K562 (cell line): ENCODE measurements around the gene NHLH2. TPM values are rescaled to one million over a fixed set of nuclear protein-coding genes. Genes with fewer than 3 reads are reported as not detected.
A peak's percentile ranks its signal among the peaks of the same experiment; 100 is the strongest.

ENCODE experiments used
- ATAC-seq: fragments of 200-7000 bp; cut with Tn5 transposase; 3 replicates; pipeline ENCODE4 v1.9.1; 2020; ENCODE audit warnings: moderate library complexity
- BruUV-seq: library from RNA; stranded (reverse); fragments of 400-500 nt; replicated peaks from 2 replicates; lab custom pipeline; 2021; lab: Mats Ljungman, UMichigan
- CTCF ChIA-PET: fragments of 300-600 bp; formaldehyde crosslinking; extraction: SDS; loops from one replicate; lab custom pipeline; 2021; ENCODE audit warnings: low intra/inter-chr PET ratio; lab: Yijun Ruan, JAX
- POLR2A ChIA-PET: fragments of 300-600, 350-650 bp; sonication (Branson Sonifier 250); formaldehyde crosslinking; extraction: SDS; loops from one replicate; lab custom pipeline; 2021; ENCODE audit warnings: antibody characterized with exemption, inconsistent platforms; lab: Yijun Ruan, JAX
- DNase-seq, 4 experiments: peaks; one replicate each; pipeline versions ENCODE4 v3.0.0 to v3.0.0-alpha.2; 2011 to 2018; ENCODE audit warnings: low spot score in 3 of 4, mixed read lengths in 3 of 4; ENCODE audit errors: extremely low read depth in 1 of 4
- FAIRE-seq: peaks from 2 replicates; lab custom pipeline; 2011; peaks lifted over from hg19 to GRCh38; lab: Jason Lieb, UNC
- H2AFZ ChIP-seq: 2 replicates; pipeline ENCODE4 v1.6.0; 2011; ENCODE audit warnings: low read depth, low read length, control low read depth, inconsistent platforms
- H3K27ac ChIP-seq: fragments of 200-600 bp; 3 replicates; pipeline ENCODE4 v1.8.0; 2011; ENCODE audit warnings: low read depth, mild to moderate bottlenecking, control low read depth, inconsistent platforms, low read length, moderate library complexity, mixed read lengths; ENCODE audit errors: extremely low read depth
- H3K27me3 ChIP-seq, 2 experiments: fragments of 300-600 bp in 1 of 2; 2 replicates in 1 of 2; 3 replicates in 1 of 2; pipeline versions ENCODE4 v1.6.0 to v1.8.0; 2011; ENCODE audit warnings: inconsistent platforms in 2 of 2, low read length in 2 of 2, mild to moderate bottlenecking in 1 of 2, mixed read lengths in 1 of 2, moderate library complexity in 1 of 2; ENCODE audit not compliant: control insufficient read depth in 2 of 2, insufficient read depth in 2 of 2
- H3K36me3 ChIP-seq: fragments of 300-600 bp; 3 replicates; pipeline ENCODE4 v1.8.0; 2011; ENCODE audit warnings: mild to moderate bottlenecking, low read length, inconsistent platforms; ENCODE audit not compliant: control insufficient read depth, insufficient read depth
- H3K4me1 ChIP-seq, 2 experiments: fragments of 200-600 bp in 1 of 2; replicated peaks in 1 of 2; 2 replicates in 1 of 2; 3 replicates in 1 of 2; pipeline versions ENCODE4 v1.5.1 to v1.8.0; 2011; ENCODE audit warnings: inconsistent platforms in 2 of 2, low read length in 2 of 2, mild to moderate bottlenecking in 1 of 2, mixed read lengths in 1 of 2, moderate library complexity in 1 of 2; ENCODE audit not compliant: control insufficient read depth in 2 of 2, insufficient read depth in 2 of 2
- H3K4me2 ChIP-seq: 2 replicates; pipeline ENCODE4 v1.6.1; 2011; ENCODE audit warnings: low read length, control low read depth, inconsistent platforms, mixed read lengths; ENCODE audit not compliant: insufficient read depth
- H3K4me3 ChIP-seq: fragments of 200-600 bp; sonication (generic), shearing (Covaris generic); 2 replicates; pipeline ENCODE4 v1.5.1; 2016; ENCODE audit warnings: control low read depth, inconsistent platforms
- H3K79me2 ChIP-seq: fragments of 200-600 bp; 3 replicates; pipeline ENCODE4 v1.8.0; 2011; ENCODE audit warnings: low read length, inconsistent platforms; ENCODE audit not compliant: control insufficient read depth, insufficient read depth
- H3K9ac ChIP-seq, 2 experiments: 2 replicates each; pipeline versions ENCODE4 v1.6.0 to v1.6.1; 2011; ENCODE audit warnings: low read depth in 2 of 2, low read length in 2 of 2, control low read depth in 1 of 2, inconsistent platforms in 1 of 2, mild to moderate bottlenecking in 1 of 2, mixed read lengths in 1 of 2; ENCODE audit not compliant: insufficient read depth in 1 of 2
- H3K9me1 ChIP-seq: one replicate; pipeline ENCODE4 v1.6.0; 2011; ENCODE audit warnings: inconsistent platforms, mild to moderate bottlenecking, low read length, moderate library complexity; ENCODE audit not compliant: control insufficient read depth, insufficient read depth
- H3K9me3 ChIP-seq: replicated peaks from 2 replicates; pipeline ENCODE4 v1.5.1; 2011; ENCODE audit warnings: low read depth, low read length, inconsistent platforms; ENCODE audit not compliant: control insufficient read depth, insufficient read depth
- H4K20me1 ChIP-seq: replicated peaks from 2 replicates; pipeline ENCODE4 v1.6.1; 2011; ENCODE audit warnings: low read length, inconsistent platforms, mixed read lengths; ENCODE audit not compliant: control insufficient read depth, insufficient read depth
- KAT2B ChIP-seq: IDR thresholded peaks from one replicate; pipeline ENCODE4 v1.6.1; 2012; ENCODE audit warnings: low read depth, mild to moderate bottlenecking, control low read depth, inconsistent platforms, low read length, moderate library complexity
- NR2C2 ChIP-seq, 2 experiments: fragments of 200-800 bp in 1 of 2; sonication (Bioruptor generic) in 1 of 2; sonication (generic) in 1 of 2; formaldehyde crosslinking in 1 of 2; IDR thresholded peaks; 2 replicates each; pipeline versions ENCODE4 v1.6.1 to v1.8.0; 2016 to 2022; ENCODE audit warnings: mild to moderate bottlenecking in 1 of 2, missing compliant biosample characterization in 1 of 2, missing genetic modification characterization in 1 of 2, missing genetic modification reagents in 1 of 2
- NRF1 ChIP-seq, 2 experiments: fragments of 450-650 bp; IDR thresholded peaks in 1 of 2; conservative IDR thresholded peaks in 1 of 2; 2 replicates each; pipeline ENCODE4 v1.6.1; 2014; ENCODE audit warnings: mild to moderate bottlenecking in 2 of 2
- PML ChIP-seq: IDR thresholded peaks from 2 replicates; pipeline ENCODE4 v1.6.1; 2012; ENCODE audit warnings: low read length, inconsistent platforms
- TCF7L2 ChIP-seq: fragments of 150-350 bp; IDR thresholded peaks from 2 replicates; pipeline ENCODE4 v1.6.1; 2016; ENCODE audit warnings: low read depth, mild to moderate bottlenecking, low read length, moderate library complexity
- VEZF1 ChIP-seq: fragments of 200-800 bp; sonication (Bioruptor generic); IDR thresholded peaks from 2 replicates; pipeline ENCODE4 v1.6.1; 2017; ENCODE audit warnings: missing genetic modification characterization, missing compliant biosample characterization
- whole genome bisulfite sequencing: fragments of 100-300 bp; shearing (Covaris generic); methylation state at CpG from one replicate; pipeline ENCODE4 v1.1.6; 2016; ENCODE audit warnings: low coverage, mixed read lengths; ENCODE audit not compliant: insufficient coverage; ENCODE audit errors: missing lambda C conversion rate; 5-methylcytosine and 5-hydroxymethylcytosine counted together
- in situ Hi-C: fragments of 300-500 bp; cut with MboI; formaldehyde crosslinking; loops from 4 replicates; pipeline ENCODE4 v1.15.0; 2018; ENCODE audit warnings: inconsistent platforms, mixed read lengths
- intact Hi-C: fragments of 100-400 bp; cut with micrococcal nuclease; formaldehyde crosslinking; loops from 2 replicates; pipeline ENCODE4 v1.14.2; 2022
- polyA plus RNA-seq, 8 experiments: library from polyadenylated mRNA; depleted of rRNA in 4 of 8; stranded (reverse) in 5 of 8; unstranded in 3 of 8; fragments of >200 nt; fragmentation: Nextera tagmentation in 2 of 8; fragmentation: Illumina TruSeq in 1 of 8; extraction: Ambion mirVana in 2 of 8; extraction: Trizol in 1 of 8; gene quantifications; 2 replicates each; pipeline versions ENCODE4 v1.2.1 to v1.2.3, GENCODE V29; 2011 to 2014; ENCODE audit warnings: inconsistent platforms in 1 of 8, missing spikeins in 1 of 8
- total RNA-seq, 7 experiments: library from RNA; depleted of rRNA in 6 of 7; stranded (reverse); fragments of >200 nt in 6 of 7; fragmentation: Illumina TruSeq in 2 of 7; extraction: Trizol in 2 of 7; gene quantifications; 2 replicates each; pipeline versions ENCODE4 v1.2.1 to v1.2.3, GENCODE V29; 2011 to 2021; ENCODE audit warnings: low replicate concordance in 1 of 7
- TF ChIP-seq, protein P1 (sequence below), 2 experiments: IDR thresholded peaks; 2 replicates each; pipeline ENCODE4 v1.6.1; 2011; ENCODE audit warnings: borderline replicate concordance in 1 of 2, control low read depth in 1 of 2, low read depth in 1 of 2, low read length in 1 of 2, mild to moderate bottlenecking in 1 of 2, mixed read lengths in 1 of 2, moderate library complexity in 1 of 2; ENCODE audit not compliant: insufficient read depth in 1 of 2, insufficient read length in 1 of 2, poor library complexity in 1 of 2, severe bottlenecking in 1 of 2; ENCODE audit errors: extremely low read depth in 1 of 2

Gene NHLH2
- total and polyA plus RNA-seq, 9 of the 15 experiments (the other 6 are each of a cell fraction or from before 2014, with no cell fraction given), result not detected

DNA sequence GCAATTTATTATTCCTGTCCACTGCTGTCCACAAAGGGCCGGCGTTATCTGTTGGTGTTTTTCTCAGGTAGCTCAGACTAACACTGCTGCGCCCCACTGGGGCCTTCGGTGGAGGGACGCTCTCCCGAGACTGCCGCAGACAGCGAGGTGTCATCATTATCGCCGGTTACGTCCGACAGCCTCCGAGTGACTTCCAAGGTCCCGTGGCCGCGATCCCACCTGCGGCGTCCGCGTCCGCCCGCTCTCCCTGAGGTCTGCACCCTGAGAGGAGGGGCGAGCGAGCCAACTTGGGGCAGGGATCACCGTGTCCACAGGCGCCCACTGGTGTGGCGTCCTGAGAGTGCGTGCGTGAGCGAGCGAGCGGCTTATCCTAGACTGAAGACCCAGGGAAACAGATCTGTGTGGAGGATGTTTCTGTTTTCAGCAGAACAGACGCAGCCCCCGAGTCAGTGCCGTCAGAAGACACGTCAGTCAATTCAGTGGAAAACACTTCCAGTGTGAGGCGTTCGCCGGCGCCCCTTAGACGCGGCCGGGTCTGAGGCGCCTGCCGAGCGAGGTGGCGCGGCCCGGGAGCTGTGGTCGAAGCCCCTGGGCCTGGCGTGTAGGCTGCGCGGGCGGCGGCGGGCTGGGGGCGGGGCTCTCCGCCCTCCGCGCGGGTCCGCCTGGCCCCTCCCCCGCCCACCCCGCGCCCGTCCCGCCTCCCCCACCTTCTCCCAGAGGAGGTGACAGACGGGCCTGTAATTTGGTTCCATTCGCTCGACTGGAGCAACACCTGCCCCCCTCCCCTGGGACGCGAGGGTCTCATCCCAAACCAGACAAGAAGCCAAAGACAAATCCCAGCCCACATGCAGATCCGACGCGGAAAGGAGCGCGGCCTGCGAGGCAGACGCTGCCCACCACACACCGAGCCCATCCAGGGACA, 12.6 kb downstream of the NHLH2 start:
- in situ Hi-C loops (no loop called here), intact Hi-C loops (no loop called here)
- CTCF ChIA-PET, result no interaction called here
- Histone ChIP-seq H2AFZ (peak overlapping the region; percentile 60), H3K4me2 (peak overlapping the region; percentile 61), H3K9me3 (no peaks in the 10 kb centered on the region), H3K36me3 (no peaks in the 10 kb centered on the region), H3K4me1 (peaks cover 0 to 10% of the 10 kb centered on the region in 2 experiments; a peak in 3 of 5 replicates), H3K27ac (no peak overlapping the region), H3K9me1 (no peaks in the 10 kb centered on the region), H3K9ac (peak overlapping the region in 1 of 2 experiments; percentile 41; a peak in 2 of 4 replicates), H3K79me2 (no peaks in the 10 kb centered on the region), H3K27me3 (peaks cover 0 to 15% of the 10 kb centered on the region in 2 experiments; a peak in 4 of 5 replicates), H3K4me3 (no peak overlapping the region), H4K20me1 (no peaks in the 10 kb centered on the region)
- FAIRE-seq (no peak), DNase-seq (peak; percentile 16 to 63 (median 46)), ATAC-seq (peak; percentile 83)
- BruUV-seq, result no TSS peak
- no peak for TF ChIP-seq TCF7L2
- no peak for TF ChIP-seq PML
- no peak for TF ChIP-seq NR2C2 (CRISPR knock-in tag; IDR thresholded peaks at IDR 0.05)
- peak; percentile 16; the same call in 1 of the 2 replicates for TF ChIP-seq NR2C2 (tag; IDR thresholded peaks at IDR 0.05)
- TF ChIP-seq, protein P1, sequence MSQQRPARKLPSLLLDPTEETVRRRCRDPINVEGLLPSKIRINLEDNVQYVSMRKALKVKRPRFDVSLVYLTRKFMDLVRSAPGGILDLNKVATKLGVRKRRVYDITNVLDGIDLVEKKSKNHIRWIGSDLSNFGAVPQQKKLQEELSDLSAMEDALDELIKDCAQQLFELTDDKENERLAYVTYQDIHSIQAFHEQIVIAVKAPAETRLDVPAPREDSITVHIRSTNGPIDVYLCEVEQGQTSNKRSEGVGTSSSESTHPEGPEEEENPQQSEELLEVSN (IDR thresholded peaks at IDR 0.05; ENCODE audit: borderline replicate concordance in 1 of 2, extremely low read depth in 1 of 2, insufficient read depth in 1 of 2, insufficient read length in 1 of 2, low read depth in 1 of 2, low read length in 1 of 2, poor library complexity in 1 of 2, severe bottlenecking in 1 of 2), result peak in 1 of 2 experiments; percentile 49
- TF ChIP-seq VEZF1 (CRISPR knock-in tag), result peak; percentile 56; the same call in 1 of the 2 replicates
- TF ChIP-seq KAT2B, result no peak
- peak; percentile 31 to 49; a peak in 3 of 4 replicates for TF ChIP-seq NRF1 (conservative IDR thresholded peaks at IDR 0.05 in 1 of 2, IDR thresholded peaks at IDR 0.05 in 1 of 2)
- WGBS, result 35% methylated on average over 46 of the region's 80 CpGs
- POLR2A ChIA-PET, result interaction anchor here (0.7 kb wide), 1 partner anchor 1484 kb away, joined by 3 read pairs; no protein-coding TSS in a partner anchor
